Measurements from ENCODE around the gene MAN1C1.

DNA sequence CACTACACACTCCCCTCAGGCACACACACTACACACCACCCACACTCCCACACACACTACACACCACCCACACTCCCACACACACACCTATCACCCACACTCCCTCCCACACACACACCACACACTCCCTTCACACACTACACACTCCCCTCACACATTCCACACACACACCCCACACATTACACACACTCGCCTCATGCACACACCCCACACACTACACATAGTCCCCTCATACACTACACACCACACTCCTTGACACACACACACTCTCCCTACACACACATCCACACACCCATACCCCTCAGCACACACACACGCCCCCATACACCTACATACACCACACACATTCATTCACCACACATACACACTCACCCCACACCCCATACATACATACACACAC is 152.4 kb downstream of the MAN1C1 start:
- TF ChIP-seq, protein P1, sequence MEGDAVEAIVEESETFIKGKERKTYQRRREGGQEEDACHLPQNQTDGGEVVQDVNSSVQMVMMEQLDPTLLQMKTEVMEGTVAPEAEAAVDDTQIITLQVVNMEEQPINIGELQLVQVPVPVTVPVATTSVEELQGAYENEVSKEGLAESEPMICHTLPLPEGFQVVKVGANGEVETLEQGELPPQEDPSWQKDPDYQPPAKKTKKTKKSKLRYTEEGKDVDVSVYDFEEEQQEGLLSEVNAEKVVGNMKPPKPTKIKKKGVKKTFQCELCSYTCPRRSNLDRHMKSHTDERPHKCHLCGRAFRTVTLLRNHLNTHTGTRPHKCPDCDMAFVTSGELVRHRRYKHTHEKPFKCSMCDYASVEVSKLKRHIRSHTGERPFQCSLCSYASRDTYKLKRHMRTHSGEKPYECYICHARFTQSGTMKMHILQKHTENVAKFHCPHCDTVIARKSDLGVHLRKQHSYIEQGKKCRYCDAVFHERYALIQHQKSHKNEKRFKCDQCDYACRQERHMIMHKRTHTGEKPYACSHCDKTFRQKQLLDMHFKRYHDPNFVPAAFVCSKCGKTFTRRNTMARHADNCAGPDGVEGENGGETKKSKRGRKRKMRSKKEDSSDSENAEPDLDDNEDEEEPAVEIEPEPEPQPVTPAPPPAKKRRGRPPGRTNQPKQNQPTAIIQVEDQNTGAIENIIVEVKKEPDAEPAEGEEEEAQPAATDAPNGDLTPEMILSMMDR (IDR thresholded peaks at IDR 0.05; ENCODE audit: extremely low read depth in 1 of 2, insufficient read depth in 1 of 2, low read depth in 1 of 2, low read length in 2 of 2) = no peak
- no peak for TF ChIP-seq POLR2AphosphoS5 (IDR thresholded peaks at IDR 0.05; ENCODE audit: insufficient read depth, low read depth, low read length)

Measured in endothelial cell of umbilical vein (primary cell).